HEK293T (cell line): ENCODE results near the gene ARHGEF28.

Source experiments
- BHLHE40 ChIP-seq: fragments of 450-650 bp; IDR thresholded peaks from 2 replicates; pipeline ENCODE4 v1.6.1; 2016; ENCODE audit warnings: mild to moderate bottlenecking, moderate library complexity, borderline replicate concordance
- ELF4 ChIP-seq: fragments of 450-650 bp; IDR thresholded peaks from 2 replicates; pipeline ENCODE4 v1.6.1; 2017; ENCODE audit warnings: antibody characterized with exemption
- FOXK2 ChIP-seq: fragments of 450-650 bp; IDR thresholded peaks from 2 replicates; pipeline ENCODE4 v1.6.1; 2016; ENCODE audit warnings: mild to moderate bottlenecking
- L3MBTL2 ChIP-seq: fragments of 450-650 bp; conservative IDR thresholded peaks from 2 replicates; pipeline ENCODE4 v1.6.1; 2016; ENCODE audit warnings: mild to moderate bottlenecking
- NFRKB ChIP-seq: fragments of 450-650 bp; IDR thresholded peaks from 2 replicates; pipeline ENCODE4 v1.6.1; 2016; ENCODE audit warnings: mild to moderate bottlenecking, moderate library complexity
- SUZ12 ChIP-seq: fragments of 450-650 bp; IDR thresholded peaks from 2 replicates; pipeline ENCODE4 v1.6.1; 2016; ENCODE audit warnings: mild to moderate bottlenecking
- ZNF384 ChIP-seq: fragments of 450-650 bp; IDR thresholded peaks from 2 replicates; pipeline ENCODE4 v1.6.1; 2016

DNA sequence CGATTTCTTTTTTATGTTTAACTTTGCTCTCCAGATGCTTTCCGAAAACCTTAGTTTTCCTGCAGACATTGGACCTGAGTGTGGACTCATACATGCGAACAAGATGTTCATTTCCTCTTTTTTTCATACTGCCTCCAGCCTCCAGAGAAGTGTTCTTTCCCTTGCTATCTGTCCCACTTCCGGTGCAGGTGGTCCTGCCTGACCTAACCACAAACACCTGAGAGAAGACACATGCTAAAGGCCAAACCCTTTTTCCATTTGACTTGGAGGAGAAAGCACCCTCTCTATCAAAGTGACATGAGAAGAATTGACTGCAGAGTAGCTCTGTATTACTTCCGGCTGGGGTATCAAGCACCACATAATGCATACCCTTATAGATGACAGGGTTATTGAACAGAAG lies 334.0 kb downstream of the ARHGEF28 start:
- TF ChIP-seq ELF4 (no peak), FOXK2 (no peak), BHLHE40 (no peak), L3MBTL2 (no peak), ZNF384 (no peak), NFRKB (no peak), SUZ12 (no peak)
